Umbilical cord (tissue), 2 donors: ENCODE results near the gene ANGPTL2. TPM values are rescaled to one million over a fixed set of nuclear protein-coding genes. Genes with fewer than 3 reads are reported as not detected.
"Not testable (repeated sequence)": the region's sequence is repeated elsewhere in the genome, so short reads cannot be mapped to it uniquely, and the experiment has no call there.

ENCODE experiments used
- DNase-seq: peaks from one replicate; pipeline ENCODE4 v3.0.0-alpha.2; 2015; ENCODE audit warnings: low spot score
- total RNA-seq: library from RNA; depleted of rRNA; stranded (reverse); fragments of >200 nt; gene quantifications from one replicate; pipeline ENCODE4 v1.2.3, GENCODE V29; 2014; ENCODE audit warnings: low replicate concordance; ENCODE audit not compliant: insufficient read depth

ANGPTL2 gene
- total RNA-seq, 1 donor from 2014 or later, result 14.7 TPM

GRCh38 chr9:127154390-127155191 is 32.2 kb upstream of the ANGPTL2 start:
- DNase-seq, result peak; percentile 57

GRCh38 chr9:127154003-127154389 is 31.6 kb upstream of the ANGPTL2 start:
- DNase-seq, result no peak

- DNase-seq, result no peak
Observed at GRCh38 chr9:127153501-127153900, 31.1 kb upstream of the ANGPTL2 start.

- no peak for DNase-seq
Observed at GRCh38 chr9:127149463-127150390, 27.3 kb upstream of the ANGPTL2 start.

- DNase-seq, result no peak
Observed at GRCh38 chr9:127149010-127149409, 26.6 kb upstream of the ANGPTL2 start.

GRCh38 chr9:127148014-127148413 is 25.6 kb upstream of the ANGPTL2 start:
- no peak for DNase-seq

- no peak for DNase-seq
Observed at GRCh38 chr9:127147251-127147650, 24.8 kb upstream of the ANGPTL2 start.

- not testable (repeated sequence) for DNase-seq
Observed at GRCh38 chr9:127146841-127147240, 24.4 kb upstream of the ANGPTL2 start.

- DNase-seq, result no peak
Observed at GRCh38 chr9:127144670-127145445, 22.4 kb upstream of the ANGPTL2 start.

- no peak for DNase-seq
Observed at GRCh38 chr9:127143920-127144465, 21.6 kb upstream of the ANGPTL2 start.

GRCh38 chr9:127142931-127143464 is 20.6 kb upstream of the ANGPTL2 start:
- DNase-seq, result no peak

GRCh38 chr9:127142291-127142690 is 19.9 kb upstream of the ANGPTL2 start:
- DNase-seq, result no peak

GRCh38 chr9:127140842-127141675 is 18.6 kb upstream of the ANGPTL2 start:
- DNase-seq, result no peak

- no peak for DNase-seq
Observed at GRCh38 chr9:127140181-127140580, 17.7 kb upstream of the ANGPTL2 start.

- no peak for DNase-seq
Observed at GRCh38 chr9:127139775-127140174, 17.3 kb upstream of the ANGPTL2 start.

GRCh38 chr9:127139071-127139731 is 16.8 kb upstream of the ANGPTL2 start:
- DNase-seq, result no peak

- DNase-seq, result no peak
Observed at GRCh38 chr9:127138444-127138843, 16.0 kb upstream of the ANGPTL2 start.

- DNase-seq, result no peak
Observed at GRCh38 chr9:127137640-127138360, 15.4 kb upstream of the ANGPTL2 start.
